IgD-negative memory B cell (primary cell): ENCODE data around the gene ACSL3. TPM values are rescaled to one million over a fixed set of nuclear protein-coding genes. Genes with fewer than 3 reads are reported as not detected.
A peak's percentile ranks its signal among the peaks of the same experiment; 100 is the strongest.

ENCODE experiments used
- H3K27ac Mint-ChIP-seq, 3 donors: one replicate each; pipeline ENCODE4 v1.8.0; 2020 to 2022; ENCODE audit warnings: mild to moderate bottlenecking in 3 of 3, mixed read lengths in 3 of 3, moderate library complexity in 1 of 3
- H3K27me3 Mint-ChIP-seq: one replicate; pipeline ENCODE4 v1.8.0; 2021; ENCODE audit warnings: mixed read lengths
- H3K36me3 Mint-ChIP-seq: one replicate; pipeline ENCODE4 v1.8.0; 2020; ENCODE audit warnings: mild to moderate bottlenecking, mixed read lengths
- H3K4me1 Mint-ChIP-seq, 3 donors: one replicate each; pipeline ENCODE4 v1.8.0; 2020 to 2022; ENCODE audit warnings: mixed read lengths in 3 of 3, mild to moderate bottlenecking in 1 of 3
- H3K4me3 Mint-ChIP-seq, 4 donors: one replicate each; pipeline ENCODE4 v1.8.0; 2020 to 2022; ENCODE audit warnings: mild to moderate bottlenecking in 4 of 4, mixed read lengths in 4 of 4, moderate library complexity in 3 of 4
- H3K9me3 Mint-ChIP-seq, 3 donors: one replicate each; pipeline ENCODE4 v1.8.0; 2020 to 2021; ENCODE audit warnings: mixed read lengths in 3 of 3, mild to moderate bottlenecking in 1 of 3
- polyA plus RNA-seq: library from polyadenylated mRNA; unstranded; fragments of 300-500 nt; fragmentation: Illumina TruSeq; gene quantifications from one replicate; pipeline ENCODE4 v1.2.3, GENCODE V29; 2021

ACSL3 gene
- polyA plus RNA-seq, 1 donor from 2014 or later: 19.6 TPM

DNA sequence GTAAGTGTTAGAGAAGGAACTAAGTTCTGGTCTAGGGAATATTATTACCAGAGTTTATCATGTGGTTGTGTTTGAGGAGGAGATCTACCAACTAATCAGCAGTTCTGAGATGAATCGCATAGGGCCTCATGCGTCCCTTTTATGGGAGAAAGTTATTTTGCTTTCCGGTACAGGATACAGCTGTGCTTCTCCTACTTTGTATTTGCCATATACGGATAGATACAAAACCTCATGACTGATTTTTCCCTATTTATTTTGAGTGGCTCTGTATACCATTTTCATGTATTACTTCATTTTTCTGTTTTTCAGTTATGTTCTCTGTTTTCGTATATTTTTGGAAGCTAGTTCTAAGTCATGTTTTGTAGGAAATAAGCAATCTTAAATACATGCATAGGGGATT, 66.8 kb downstream of the ACSL3 start:
- Mint-ChIP-seq H3K4me1 (peaks cover 0 to 2% (median 0%) of the 10 kb centered on the region in 3 donors), H3K27ac (peak overlapping the region in 1 of 3 donors; percentile 17), H3K27me3 (no peaks in the 10 kb centered on the region), H3K4me3 (no peak overlapping the region), H3K36me3 (peaks cover 14% of the 10 kb centered on the region), H3K9me3 (no peaks in the 10 kb centered on the region)

- H3K27me3 Mint-ChIP-seq: no peaks in the 10 kb centered on the region
- H3K4me3 Mint-ChIP-seq: no peak overlapping the region
- peaks cover 0 to 2% (median 0%) of the 10 kb centered on the region in 3 donors for H3K4me1 Mint-ChIP-seq
- H3K36me3 Mint-ChIP-seq: peaks cover 14% of the 10 kb centered on the region
- H3K9me3 Mint-ChIP-seq: no peaks in the 10 kb centered on the region
- no peak overlapping the region for H3K27ac Mint-ChIP-seq
These were observed 67.5 kb downstream of the ACSL3 start for GRCh38 chr2:222928335-222928734.

DNA sequence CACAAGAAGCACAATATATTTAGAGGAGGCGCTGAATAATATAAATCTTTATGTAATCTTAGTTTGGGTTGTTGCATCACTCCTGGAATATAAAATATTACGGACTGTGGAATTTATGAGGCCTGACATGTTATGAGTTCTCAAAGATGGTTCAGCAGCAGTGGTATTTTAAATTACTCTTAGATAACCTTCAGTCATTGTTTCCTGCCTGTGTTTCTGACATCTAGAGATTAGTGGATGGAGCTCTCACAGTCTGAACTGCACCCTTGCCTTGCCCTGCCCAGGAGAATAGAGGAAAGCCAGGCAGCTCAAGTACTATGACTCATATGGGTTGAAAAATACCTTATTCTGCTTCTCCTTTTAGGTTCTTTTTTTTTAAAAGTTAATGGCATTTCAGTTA, 70.0 kb downstream of the ACSL3 start:
- Mint-ChIP-seq H3K27ac (no peak overlapping the region), H3K9me3 (peaks cover 0 to 1% (median 0%) of the 10 kb centered on the region in 3 donors), H3K27me3 (no peaks in the 10 kb centered on the region), H3K36me3 (peaks cover 16% of the 10 kb centered on the region), H3K4me1 (peaks cover 0 to 2% (median 0%) of the 10 kb centered on the region in 3 donors), H3K4me3 (no peak overlapping the region)

- peak overlapping the region in 1 of 3 donors; percentile 33 for H3K27ac Mint-ChIP-seq
- H3K4me1 Mint-ChIP-seq: peaks cover 0 to 2% (median 0%) of the 10 kb centered on the region in 3 donors
- H3K9me3 Mint-ChIP-seq: peaks cover 2 to 3% (median 2%) of the 10 kb centered on the region in 3 donors
- H3K4me3 Mint-ChIP-seq: no peak overlapping the region
- no peaks in the 10 kb centered on the region for H3K27me3 Mint-ChIP-seq
- peaks cover 21% of the 10 kb centered on the region for H3K36me3 Mint-ChIP-seq
These were observed 70.8 kb downstream of the ACSL3 start for GRCh38 chr2:222931659-222932058.

DNA sequence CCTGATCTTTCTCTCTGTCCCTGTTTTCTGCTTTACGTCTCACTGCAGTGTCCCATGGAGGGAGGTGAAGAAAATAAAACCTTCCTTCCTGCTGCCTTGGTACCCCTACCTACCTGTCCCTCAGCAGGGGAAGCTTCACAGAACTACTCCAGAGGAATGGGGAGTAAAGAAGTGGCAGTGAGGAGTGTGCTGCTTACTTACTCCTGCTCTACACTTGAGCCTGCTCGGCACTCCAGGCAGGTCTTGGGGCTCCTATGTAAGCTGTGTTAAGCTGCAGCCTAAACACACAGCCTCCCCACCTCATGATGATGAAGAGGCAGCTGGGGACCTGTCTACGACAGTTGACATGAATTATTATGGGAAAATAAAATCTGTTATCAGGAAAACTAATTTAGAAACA, 72.6 kb downstream of the ACSL3 start:
- Mint-ChIP-seq H3K4me1 (peaks cover 0 to 2% (median 0%) of the 10 kb centered on the region in 3 donors), H3K4me3 (no peak overlapping the region), H3K27ac (no peak overlapping the region), H3K36me3 (peaks cover 30% of the 10 kb centered on the region), H3K27me3 (no peaks in the 10 kb centered on the region), H3K9me3 (peaks cover 2 to 12% (median 5%) of the 10 kb centered on the region in 3 donors)

- Mint-ChIP-seq H3K4me3 (no peak overlapping the region), H3K9me3 (peaks cover 2 to 12% (median 5%) of the 10 kb centered on the region in 3 donors), H3K4me1 (peaks cover 0 to 2% (median 0%) of the 10 kb centered on the region in 3 donors), H3K27me3 (no peaks in the 10 kb centered on the region), H3K27ac (no peak overlapping the region), H3K36me3 (peaks cover 33% of the 10 kb centered on the region)
These were observed 75.0 kb downstream of the ACSL3 start for GRCh38 chr2:222935688-222936298.

GRCh38 chr2:222936705-222937104, 75.9 kb downstream of the ACSL3 start:
- Mint-ChIP-seq H3K27ac (no peak overlapping the region), H3K9me3 (peaks cover 2 to 12% (median 5%) of the 10 kb centered on the region in 3 donors), H3K27me3 (no peaks in the 10 kb centered on the region), H3K36me3 (peaks cover 28% of the 10 kb centered on the region), H3K4me1 (no peaks in the 10 kb centered on the region), H3K4me3 (no peak overlapping the region)

DNA sequence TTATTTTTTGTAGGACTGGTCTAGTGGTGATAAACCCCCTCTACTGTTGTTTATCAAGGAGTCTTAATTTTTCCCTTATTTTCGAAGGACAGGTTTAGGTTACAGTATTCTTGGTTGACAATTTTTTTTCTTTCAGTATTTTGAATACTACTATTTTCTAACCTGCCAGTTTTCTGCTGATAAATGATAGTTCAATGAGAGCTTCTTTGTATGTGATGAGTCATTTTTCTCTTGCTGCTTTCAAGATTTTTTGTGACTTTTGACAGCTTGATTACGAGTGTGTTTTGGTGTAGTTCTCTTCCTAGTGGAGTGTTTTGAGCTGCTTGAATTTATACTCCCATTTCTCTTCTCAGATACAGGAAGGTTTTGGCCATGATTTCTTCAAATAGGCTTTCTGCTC, 77.5 kb downstream of the ACSL3 start:
- Mint-ChIP-seq H3K4me1 (peaks cover 0 to 1% (median 1%) of the 10 kb centered on the region in 3 donors), H3K9me3 (peaks cover 2 to 12% (median 5%) of the 10 kb centered on the region in 3 donors), H3K4me3 (no peak overlapping the region), H3K27me3 (no peaks in the 10 kb centered on the region), H3K27ac (no peak overlapping the region), H3K36me3 (peaks cover 24% of the 10 kb centered on the region)

GRCh38 chr2:222939208-222939856, 78.5 kb downstream of the ACSL3 start:
- H3K27ac Mint-ChIP-seq: no peak overlapping the region
- H3K9me3 Mint-ChIP-seq: peaks cover 2 to 12% (median 5%) of the 10 kb centered on the region in 3 donors
- H3K4me3 Mint-ChIP-seq: peak overlapping the region in 1 of 4 donors; percentile 35
- peaks cover 24% of the 10 kb centered on the region for H3K36me3 Mint-ChIP-seq
- H3K4me1 Mint-ChIP-seq: peaks cover 0 to 5% (median 4%) of the 10 kb centered on the region in 3 donors
- no peaks in the 10 kb centered on the region for H3K27me3 Mint-ChIP-seq

GRCh38 chr2:222939979-222940378, 79.1 kb downstream of the ACSL3 start:
- no peak overlapping the region for H3K27ac Mint-ChIP-seq
- H3K36me3 Mint-ChIP-seq: peaks cover 21% of the 10 kb centered on the region
- H3K9me3 Mint-ChIP-seq: peaks cover 2 to 12% (median 5%) of the 10 kb centered on the region in 3 donors
- peaks cover 0 to 5% (median 4%) of the 10 kb centered on the region in 3 donors for H3K4me1 Mint-ChIP-seq
- no peak overlapping the region for H3K4me3 Mint-ChIP-seq
- no peaks in the 10 kb centered on the region for H3K27me3 Mint-ChIP-seq

GRCh38 chr2:222941510-222942032, 80.7 kb downstream of the ACSL3 start:
- H3K4me3 Mint-ChIP-seq: no peak overlapping the region
- peaks cover under 1 to 11% (median 2%) of the 10 kb centered on the region in 3 donors for H3K9me3 Mint-ChIP-seq
- H3K27ac Mint-ChIP-seq: no peak overlapping the region
- no peaks in the 10 kb centered on the region for H3K27me3 Mint-ChIP-seq
- peaks cover 0 to 5% (median 4%) of the 10 kb centered on the region in 3 donors for H3K4me1 Mint-ChIP-seq
- peaks cover 15% of the 10 kb centered on the region for H3K36me3 Mint-ChIP-seq

GRCh38 chr2:222942561-222942960, 81.7 kb downstream of the ACSL3 start:
- no peaks in the 10 kb centered on the region for H3K27me3 Mint-ChIP-seq
- peaks cover 0 to 5% (median 4%) of the 10 kb centered on the region in 3 donors for H3K4me1 Mint-ChIP-seq
- H3K27ac Mint-ChIP-seq: no peak overlapping the region
- no peak overlapping the region for H3K4me3 Mint-ChIP-seq
- peaks cover 0 to 2% (median under 1%) of the 10 kb centered on the region in 3 donors for H3K9me3 Mint-ChIP-seq
- H3K36me3 Mint-ChIP-seq: peaks cover 7% of the 10 kb centered on the region

GRCh38 chr2:222942977-222943376, 82.1 kb downstream of the ACSL3 start:
- no peaks in the 10 kb centered on the region for H3K27me3 Mint-ChIP-seq

DNA sequence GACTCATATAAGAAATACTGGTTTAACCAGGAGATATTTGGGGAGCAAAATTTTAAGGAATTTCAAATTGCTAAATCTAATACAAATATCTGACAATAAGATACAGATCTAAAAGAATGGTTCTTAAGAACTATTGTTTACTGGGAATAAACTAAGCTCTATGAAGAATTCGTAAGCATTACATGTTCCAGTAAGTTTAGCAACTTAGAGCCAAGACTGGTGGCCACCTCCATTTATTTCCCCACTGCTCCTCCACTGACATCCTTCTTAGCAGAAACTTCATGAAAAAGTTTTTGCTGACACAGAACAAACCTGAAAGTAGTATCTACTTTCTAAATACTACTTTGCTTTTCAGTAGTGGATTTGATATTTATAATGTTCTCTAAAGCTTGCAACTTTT, 83.0 kb downstream of the ACSL3 start:
- Mint-ChIP-seq H3K36me3 (peaks cover 4% of the 10 kb centered on the region), H3K27ac (no peak overlapping the region), H3K4me1 (peaks cover 0 to 5% (median 4%) of the 10 kb centered on the region in 3 donors), H3K4me3 (peak overlapping the region in 1 of 4 donors; percentile 39), H3K9me3 (no peaks in the 10 kb centered on the region), H3K27me3 (no peaks in the 10 kb centered on the region)

More at GRCh38 chr2:222942977-222943376, 82.1 kb downstream of the ACSL3 start:
- Mint-ChIP-seq H3K4me1 (peaks cover 0 to 5% (median 4%) of the 10 kb centered on the region in 3 donors), H3K4me3 (no peak overlapping the region), H3K27ac (no peak overlapping the region), H3K9me3 (no peaks in the 10 kb centered on the region), H3K36me3 (peaks cover 4% of the 10 kb centered on the region)

DNA sequence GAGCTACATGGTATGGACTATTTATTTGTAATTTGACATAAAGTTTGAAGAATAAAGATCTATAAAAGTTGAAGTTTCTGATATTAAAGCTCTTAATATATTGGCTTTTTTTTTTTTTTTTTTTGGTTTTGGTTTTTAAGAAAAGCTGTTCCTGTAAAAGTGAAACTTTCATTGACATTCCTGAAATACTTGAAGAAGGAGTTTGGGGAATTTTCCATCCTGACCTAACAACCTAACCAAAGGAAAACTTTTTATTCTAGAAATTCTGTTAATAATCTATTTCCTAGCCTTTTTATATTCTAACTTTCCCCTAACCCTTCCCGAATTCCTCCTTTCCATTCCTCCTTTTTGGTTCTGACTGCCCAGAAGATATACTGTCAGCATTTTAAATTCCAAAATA, 83.7 kb downstream of the ACSL3 start:
- Mint-ChIP-seq H3K4me3 (no peak overlapping the region), H3K9me3 (no peaks in the 10 kb centered on the region), H3K4me1 (peaks cover 0 to 5% (median 4%) of the 10 kb centered on the region in 3 donors), H3K27me3 (no peaks in the 10 kb centered on the region), H3K27ac (no peak overlapping the region), H3K36me3 (peaks cover 1% of the 10 kb centered on the region)
